Suprapubic skin (tissue), 4 donors: ENCODE data around the gene HTR3B. TPM values are rescaled to one million over a fixed set of nuclear protein-coding genes. Genes with fewer than 3 reads are reported as not detected.
"Not testable (repeated sequence)": the region's sequence is repeated elsewhere in the genome, so short reads cannot be mapped to it uniquely, and the experiment has no call there.

Experiments
- DNase-seq, 2 donors: peaks; one replicate each; pipeline ENCODE4 v3.0.0-alpha.2; 2019; ENCODE audit warnings: low spot score in 2 of 2
- H3K27ac ChIP-seq: fragments of 200-600 bp; sonication (generic); one replicate; pipeline ENCODE4 v1.5.1; 2019
- H3K27me3 ChIP-seq: fragments of 200-600 bp; sonication (generic); one replicate; pipeline ENCODE4 v1.5.1; 2019
- H3K36me3 ChIP-seq: fragments of 200-600 bp; sonication (generic); one replicate; pipeline ENCODE4 v1.5.1; 2019
- H3K4me1 ChIP-seq: fragments of 200-600 bp; sonication (generic); one replicate; pipeline ENCODE4 v1.5.1; 2019
- H3K4me3 ChIP-seq: fragments of 200-600 bp; sonication (generic); one replicate; pipeline ENCODE4 v1.5.1; 2019; ENCODE audit warnings: mild to moderate bottlenecking
- H3K9me3 ChIP-seq: fragments of 200-600 bp; sonication (generic); one replicate; pipeline ENCODE4 v1.5.1; 2019
- CTCF ChIP-seq, 2 donors: fragments of 200-600 bp in 1 of 2; fragments of 450-650 bp in 1 of 2; sonication (generic) in 1 of 2; IDR thresholded peaks; one replicate each; pipeline ENCODE4 v1.5.1; 2016 to 2019; ENCODE audit warnings: antibody characterized with exemption in 2 of 2, mild to moderate bottlenecking in 1 of 2, moderate library complexity in 1 of 2
- EP300 ChIP-seq: sonication (generic); formaldehyde crosslinking; IDR thresholded peaks from one replicate; pipeline ENCODE4 v1.6.1; 2017; ENCODE audit warnings: antibody characterized with exemption
- POLR2A ChIP-seq, 2 donors: fragments of 450-650 bp; IDR thresholded peaks; one replicate each; pipeline ENCODE4 v1.6.1; 2017; ENCODE audit warnings: antibody characterized with exemption in 2 of 2, mild to moderate bottlenecking in 2 of 2, moderate library complexity in 2 of 2
- POLR2AphosphoS5 ChIP-seq, 3 donors: sonication (generic); formaldehyde crosslinking; IDR thresholded peaks; one replicate each; pipeline ENCODE4 v1.6.1; 2017; ENCODE audit warnings: antibody characterized with exemption in 3 of 3
- WGBS: methylation state at CpG from one replicate; pipeline ENCODE4 v1.1.5; 2018; 5-methylcytosine and 5-hydroxymethylcytosine counted together
- total RNA-seq, 4 donors: library from RNA; depleted of rRNA; stranded (reverse); fragments of >200 nt; gene quantifications; one replicate each; pipeline ENCODE4 v1.1.0, GENCODE V29; 2016

The HTR3B gene
- total RNA-seq, 4 donors from 2014 or later, result not detected

GRCh38 chr11:113932788-113933187 lies 28.2 kb downstream of the HTR3B start:
- no peaks in the 10 kb centered on the region for H3K4me1 ChIP-seq
- H3K4me3 ChIP-seq, result no peak overlapping the region
- no peaks in the 10 kb centered on the region for H3K9me3 ChIP-seq
- 76% methylated on average over 7 of the region's 7 CpGs for WGBS
- no peak overlapping the region for H3K27ac ChIP-seq
- peaks cover 9% of the 10 kb centered on the region for H3K27me3 ChIP-seq
- no peaks in the 10 kb centered on the region for H3K36me3 ChIP-seq
- TF ChIP-seq POLR2AphosphoS5 (IDR thresholded peaks at IDR 0.05), result no peak
- no peak for TF ChIP-seq CTCF (IDR thresholded peaks at IDR 0.05)
- no peak for TF ChIP-seq EP300
- no peak for TF ChIP-seq POLR2A (IDR thresholded peaks at IDR 0.05)
- DNase-seq, result peak in 1 of 2 donors; percentile 18

GRCh38 chr11:113934193-113934592 lies 29.6 kb downstream of the HTR3B start:
- H3K4me1 ChIP-seq, H3K9me3 ChIP-seq, H3K36me3 ChIP-seq, H3K27ac ChIP-seq, H3K4me3 ChIP-seq, DNase-seq, H3K27me3 ChIP-seq: not testable (repeated sequence)
- 93% methylated on average over 3 of the region's 3 CpGs for WGBS

GRCh38 chr11:113934761-113935160 lies 30.2 kb downstream of the HTR3B start:
- Histone ChIP-seq H3K9me3 (no peaks in the 10 kb centered on the region), H3K36me3 (no peaks in the 10 kb centered on the region), H3K4me1 (no peaks in the 10 kb centered on the region), H3K4me3 (no peak overlapping the region), H3K27me3 (peaks cover 9% of the 10 kb centered on the region), H3K27ac (no peak overlapping the region)
- no peak for TF ChIP-seq EP300
- TF ChIP-seq POLR2A (IDR thresholded peaks at IDR 0.05), result no peak
- no peak for TF ChIP-seq POLR2AphosphoS5 (IDR thresholded peaks at IDR 0.05)
- no peak for TF ChIP-seq CTCF (IDR thresholded peaks at IDR 0.05)
- DNase-seq, result no peak
- WGBS, result 67% methylated on average over 4 of the region's 4 CpGs

- WGBS, result 42% methylated on average over 4 of the region's 4 CpGs
- Histone ChIP-seq H3K27ac (no peak overlapping the region), H3K36me3 (no peaks in the 10 kb centered on the region), H3K4me3 (no peak overlapping the region), H3K9me3 (no peaks in the 10 kb centered on the region), H3K4me1 (no peaks in the 10 kb centered on the region), H3K27me3 (peaks cover 9% of the 10 kb centered on the region)
- TF ChIP-seq CTCF (IDR thresholded peaks at IDR 0.05) (no peak), POLR2A (IDR thresholded peaks at IDR 0.05) (no peak), EP300 (no peak), POLR2AphosphoS5 (IDR thresholded peaks at IDR 0.05) (no peak)
- peak in 1 of 2 donors; percentile 20 for DNase-seq
These were observed 31.3 kb downstream of the HTR3B start for GRCh38 chr11:113935858-113936257.

GRCh38 chr11:113937918-113938317 lies 33.3 kb downstream of the HTR3B start:
- 72% methylated on average over 3 of the region's 3 CpGs for WGBS
- TF ChIP-seq POLR2AphosphoS5 (IDR thresholded peaks at IDR 0.05), result no peak
- no peak for TF ChIP-seq POLR2A (IDR thresholded peaks at IDR 0.05)

GRCh38 chr11:113942256-113942655 lies 37.7 kb downstream of the HTR3B start:
- no peak overlapping the region for H3K27ac ChIP-seq
- DNase-seq, result no peak
- no peak for TF ChIP-seq CTCF (IDR thresholded peaks at IDR 0.05)
- TF ChIP-seq EP300, result no peak
- TF ChIP-seq POLR2AphosphoS5 (IDR thresholded peaks at IDR 0.05), result no peak
- TF ChIP-seq POLR2A (IDR thresholded peaks at IDR 0.05), result no peak
- H3K27me3 ChIP-seq, result no peaks in the 10 kb centered on the region
- 93% methylated on average over 8 of the region's 8 CpGs for WGBS
- H3K9me3 ChIP-seq, result no peaks in the 10 kb centered on the region
- H3K4me3 ChIP-seq, result no peak overlapping the region
- no peaks in the 10 kb centered on the region for H3K4me1 ChIP-seq
- no peaks in the 10 kb centered on the region for H3K36me3 ChIP-seq

More at GRCh38 chr11:113937918-113938317, 33.3 kb downstream of the HTR3B start:
- no peaks in the 10 kb centered on the region for H3K36me3 ChIP-seq
- no peak overlapping the region for H3K4me3 ChIP-seq
- no peak overlapping the region for H3K27ac ChIP-seq
- DNase-seq, result no peak
- H3K9me3 ChIP-seq, result no peaks in the 10 kb centered on the region
- H3K4me1 ChIP-seq, result no peaks in the 10 kb centered on the region
- H3K27me3 ChIP-seq, result peaks cover 9% of the 10 kb centered on the region

GRCh38 chr11:113946162-113946561 lies 41.6 kb downstream of the HTR3B start:
- WGBS, result 69% methylated on average over 2 of the region's 2 CpGs

More at GRCh38 chr11:113946162-113946561, 41.6 kb downstream of the HTR3B start:
- not testable (repeated sequence) for H3K27ac ChIP-seq, DNase-seq, H3K9me3 ChIP-seq, H3K4me3 ChIP-seq, H3K4me1 ChIP-seq, H3K27me3 ChIP-seq, H3K36me3 ChIP-seq
